ENCODE results near the gene LANCL2.

The LANCL2 gene

GRCh38 chr7:55441002-55441401 lies 75.9 kb downstream of the LANCL2 start:
- DNase-seq (ENCODE audit: low spot score) (no peak), ATAC-seq (ENCODE audit: low read depth) (no peak)
- H3K27ac ChIP-seq (ENCODE audit: poor library complexity, severe bottlenecking): no peak overlapping the region
- H3K4me1 ChIP-seq (ENCODE audit: insufficient read depth, poor library complexity, severe bottlenecking): no peaks in the 10 kb centered on the region
- no peaks in the 10 kb centered on the region for H3K36me3 ChIP-seq (ENCODE audit: low read depth)
- H3K27me3 ChIP-seq (ENCODE audit: insufficient read depth, poor library complexity, severe bottlenecking): no peaks in the 10 kb centered on the region
- no peak overlapping the region for H3K4me3 ChIP-seq (ENCODE audit: severe bottlenecking)
- no peak for TF ChIP-seq CTCF (IDR thresholded peaks at IDR 0.05; ENCODE audit: poor library complexity, severe bottlenecking)
- H3K9me3 ChIP-seq (ENCODE audit: severe bottlenecking): no peaks in the 10 kb centered on the region

GRCh38 chr7:55441774-55442522 lies 76.8 kb downstream of the LANCL2 start:
- Histone ChIP-seq H3K36me3 (ENCODE audit: low read depth) (no peaks in the 10 kb centered on the region), H3K27me3 (ENCODE audit: insufficient read depth, poor library complexity, severe bottlenecking) (no peaks in the 10 kb centered on the region), H3K4me3 (ENCODE audit: severe bottlenecking) (no peak overlapping the region), H3K27ac (ENCODE audit: poor library complexity, severe bottlenecking) (no peak overlapping the region), H3K9me3 (ENCODE audit: severe bottlenecking) (no peaks in the 10 kb centered on the region), H3K4me1 (ENCODE audit: insufficient read depth, poor library complexity, severe bottlenecking) (no peaks in the 10 kb centered on the region)
- TF ChIP-seq CTCF (IDR thresholded peaks at IDR 0.05; ENCODE audit: poor library complexity, severe bottlenecking): no peak
- ATAC-seq (ENCODE audit: low read depth): no peak
- no peak for DNase-seq (ENCODE audit: low spot score)

GRCh38 chr7:55444786-55445185 lies 79.6 kb downstream of the LANCL2 start:
- ATAC-seq (ENCODE audit: low read depth): no peak
- DNase-seq (ENCODE audit: low spot score): no peak
- Histone ChIP-seq H3K4me1 (ENCODE audit: insufficient read depth, poor library complexity, severe bottlenecking) (no peaks in the 10 kb centered on the region), H3K4me3 (ENCODE audit: severe bottlenecking) (no peak overlapping the region), H3K9me3 (ENCODE audit: severe bottlenecking) (no peaks in the 10 kb centered on the region), H3K36me3 (ENCODE audit: low read depth) (no peaks in the 10 kb centered on the region), H3K27ac (ENCODE audit: poor library complexity, severe bottlenecking) (no peak overlapping the region), H3K27me3 (ENCODE audit: insufficient read depth, poor library complexity, severe bottlenecking) (no peaks in the 10 kb centered on the region)
- no peak for TF ChIP-seq CTCF (IDR thresholded peaks at IDR 0.05; ENCODE audit: poor library complexity, severe bottlenecking)

GRCh38 chr7:55448526-55448925 lies 83.4 kb downstream of the LANCL2 start:
- Histone ChIP-seq H3K27me3 (ENCODE audit: insufficient read depth, poor library complexity, severe bottlenecking) (no peaks in the 10 kb centered on the region), H3K36me3 (ENCODE audit: low read depth) (no peaks in the 10 kb centered on the region), H3K9me3 (ENCODE audit: severe bottlenecking) (no peaks in the 10 kb centered on the region), H3K27ac (ENCODE audit: poor library complexity, severe bottlenecking) (no peak overlapping the region), H3K4me1 (ENCODE audit: insufficient read depth, poor library complexity, severe bottlenecking) (no peaks in the 10 kb centered on the region), H3K4me3 (ENCODE audit: severe bottlenecking) (no peak overlapping the region)
- no peak for TF ChIP-seq CTCF (IDR thresholded peaks at IDR 0.05; ENCODE audit: poor library complexity, severe bottlenecking)
- DNase-seq (ENCODE audit: low spot score) (no peak), ATAC-seq (ENCODE audit: low read depth) (no peak)

All from RWPE2 (cell line).